Measurements from ENCODE around the gene RUVBL2.
A peak's percentile ranks its signal among the peaks of the same experiment; 100 is the strongest.

Gene RUVBL2

GRCh38 chr19:48993175-48994034 is at the start of gene RUVBL2, which contains the start of gene GYS1:
TSS of gene RUVBL2 (plus strand) at chr19:48993887. CDS start at chr19:48993912, 25 bp downstream.
TSS of gene GYS1 (minus strand) at chr19:48993309. CDS start at chr19:48993112, 197 bp downstream.
- peak; percentile 100 for DNase-seq
- in situ Hi-C loops (cut with MboI; ENCODE audit: low pct_unique_long_range_greater_than_20kb, low sequenced_read_pairs) = no loop called here

GRCh38 chr19:48945415-48945814 is 48.3 kb upstream of the RUVBL2 start:
- in situ Hi-C loops (cut with MboI; ENCODE audit: low pct_unique_long_range_greater_than_20kb, low sequenced_read_pairs) = no loop called here
- DNase-seq = no peak

- in situ Hi-C loops (cut with MboI; ENCODE audit: low pct_unique_long_range_greater_than_20kb, low sequenced_read_pairs) = no loop called here
Measured at GRCh38 chr19:48945817-48946216, 47.9 kb upstream of the RUVBL2 start.

GRCh38 chr19:48946463-48947257 is 47.0 kb upstream of the RUVBL2 start:
- in situ Hi-C loops (cut with MboI; ENCODE audit: low pct_unique_long_range_greater_than_20kb, low sequenced_read_pairs) = no loop called here
- DNase-seq = no peak

More at GRCh38 chr19:48945817-48946216, 47.9 kb upstream of the RUVBL2 start:
- DNase-seq = no peak

GRCh38 chr19:48947258-48947542 is 46.5 kb upstream of the RUVBL2 start:
- in situ Hi-C loops (cut with MboI; ENCODE audit: low pct_unique_long_range_greater_than_20kb, low sequenced_read_pairs) = no loop called here
- no peak for DNase-seq

- DNase-seq = no peak
- in situ Hi-C loops (cut with MboI; ENCODE audit: low pct_unique_long_range_greater_than_20kb, low sequenced_read_pairs) = no loop called here
Measured at GRCh38 chr19:48950159-48950558, 43.5 kb upstream of the RUVBL2 start.

GRCh38 chr19:48950830-48951519 is 42.7 kb upstream of the RUVBL2 start:
- in situ Hi-C loops (cut with MboI; ENCODE audit: low pct_unique_long_range_greater_than_20kb, low sequenced_read_pairs) = no loop called here
- DNase-seq = no peak

GRCh38 chr19:48953141-48953540 is 40.5 kb upstream of the RUVBL2 start:
- DNase-seq = no peak
- in situ Hi-C loops (cut with MboI; ENCODE audit: low pct_unique_long_range_greater_than_20kb, low sequenced_read_pairs) = no loop called here

GRCh38 chr19:48953990-48954594 is 39.6 kb upstream of the RUVBL2 start:
- no peak for DNase-seq
- in situ Hi-C loops (cut with MboI; ENCODE audit: low pct_unique_long_range_greater_than_20kb, low sequenced_read_pairs) = no loop called here

- in situ Hi-C loops (cut with MboI; ENCODE audit: low pct_unique_long_range_greater_than_20kb, low sequenced_read_pairs) = no loop called here
- DNase-seq = peak; percentile 97
Measured at GRCh38 chr19:48954595-48955307, 38.9 kb upstream of the RUVBL2 start, which contains the start of gene BAX. TSS of gene BAX (plus strand) at chr19:48954875. CDS start at chr19:48954929, 54 bp downstream.

GRCh38 chr19:48955308-48955958 is 38.3 kb upstream of the RUVBL2 start:
- DNase-seq = no peak
- in situ Hi-C loops (cut with MboI; ENCODE audit: low pct_unique_long_range_greater_than_20kb, low sequenced_read_pairs) = no loop called here

GRCh38 chr19:48958006-48958405 is 35.7 kb upstream of the RUVBL2 start:
- no peak for DNase-seq
- in situ Hi-C loops (cut with MboI; ENCODE audit: low pct_unique_long_range_greater_than_20kb, low sequenced_read_pairs) = no loop called here

GRCh38 chr19:48959341-48960239 is 34.1 kb upstream of the RUVBL2 start:
- in situ Hi-C loops (cut with MboI; ENCODE audit: low pct_unique_long_range_greater_than_20kb, low sequenced_read_pairs) = no loop called here
- DNase-seq = no peak

GRCh38 chr19:48961051-48961649 is 32.5 kb upstream of the RUVBL2 start:
- in situ Hi-C loops (cut with MboI; ENCODE audit: low pct_unique_long_range_greater_than_20kb, low sequenced_read_pairs) = no loop called here
- no peak for DNase-seq

GRCh38 chr19:48961673-48962028 is 32.0 kb upstream of the RUVBL2 start:
- in situ Hi-C loops (cut with MboI; ENCODE audit: low pct_unique_long_range_greater_than_20kb, low sequenced_read_pairs) = no loop called here
- DNase-seq = no peak

- in situ Hi-C loops (cut with MboI; ENCODE audit: low pct_unique_long_range_greater_than_20kb, low sequenced_read_pairs) = no loop called here
- peak; percentile 79 for DNase-seq
Measured at GRCh38 chr19:48962029-48962848, 31.4 kb upstream of the RUVBL2 start.
